ENCODE results near the gene SCD.
A peak's percentile ranks its signal among the peaks of the same experiment; 100 is the strongest.

The SCD gene

GRCh38 chr10:100340948-100341847, 5.8 kb upstream of the SCD start:
- DNase-seq (ENCODE audit: low spot score), result no peak

- DNase-seq (ENCODE audit: low spot score), result peak; percentile 64
These were observed 4.9 kb upstream of the SCD start for GRCh38 chr10:100341953-100342626.

- no peak for DNase-seq (ENCODE audit: low spot score)
These were observed 4.4 kb upstream of the SCD start for GRCh38 chr10:100342627-100342972.

- DNase-seq (ENCODE audit: low spot score), result no peak
These were observed 2.7 kb upstream of the SCD start for GRCh38 chr10:100344241-100344788.

- DNase-seq (ENCODE audit: low spot score), result peak; percentile 90
These were observed 1.3 kb upstream of the SCD start for GRCh38 chr10:100345570-100346330.

GRCh38 chr10:100346351-100346764, 675 bp upstream of the SCD start:
- peak; percentile 70 for DNase-seq (ENCODE audit: low spot score)

GRCh38 chr10:100347568-100348195, 649 bp downstream of the SCD start:
- no peak for DNase-seq (ENCODE audit: low spot score)

GRCh38 chr10:100348389-100348927, 1.4 kb downstream of the SCD start:
- DNase-seq (ENCODE audit: low spot score), result no peak

GRCh38 chr10:100349087-100349486, 2.1 kb downstream of the SCD start:
- no peak for DNase-seq (ENCODE audit: low spot score)

GRCh38 chr10:100349672-100350071, 2.6 kb downstream of the SCD start:
- DNase-seq (ENCODE audit: low spot score), result no peak

- DNase-seq (ENCODE audit: low spot score), result no peak
These were observed 4.0 kb downstream of the SCD start for GRCh38 chr10:100350914-100351485.

GRCh38 chr10:100353770-100354485, 6.9 kb downstream of the SCD start:
- no peak for DNase-seq (ENCODE audit: low spot score)

- no peak for DNase-seq (ENCODE audit: low spot score)
These were observed 8.1 kb downstream of the SCD start for GRCh38 chr10:100355086-100355485.

- DNase-seq (ENCODE audit: low spot score), result no peak
These were observed 9.3 kb downstream of the SCD start for GRCh38 chr10:100356067-100357017.

GRCh38 chr10:100357059-100357858, 10.2 kb downstream of the SCD start:
- DNase-seq (ENCODE audit: low spot score), result no peak

GRCh38 chr10:100359030-100359432, 12.0 kb downstream of the SCD start:
- DNase-seq (ENCODE audit: low spot score), result no peak

GRCh38 chr10:100359529-100360150, 12.6 kb downstream of the SCD start:
- peak; percentile 43 for DNase-seq (ENCODE audit: low spot score)

- DNase-seq (ENCODE audit: low spot score), result no peak
These were observed 13.2 kb downstream of the SCD start for GRCh38 chr10:100360234-100360633.
